ENCODE data around the gene CPVL.

CPVL gene

DNA sequence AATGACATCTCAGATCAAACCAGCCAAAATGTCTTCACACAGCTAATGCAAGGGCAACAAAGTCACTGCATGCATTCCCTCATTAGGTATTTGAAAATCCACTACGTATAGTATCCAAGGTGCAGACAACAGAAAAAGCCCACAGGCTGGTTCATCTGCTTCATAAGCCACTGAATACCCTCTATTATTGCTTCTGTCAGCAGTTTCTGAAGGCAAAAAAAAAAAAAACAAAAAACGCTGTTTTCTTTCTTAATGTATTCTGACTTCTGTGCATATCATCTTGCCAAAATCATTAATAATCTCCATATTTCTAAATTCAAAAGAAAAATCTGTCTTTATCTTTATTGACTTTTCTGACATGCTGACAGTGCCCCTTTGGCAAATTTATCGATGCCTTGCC lies 13.4 kb downstream of the CPVL start:
- no peak for TF ChIP-seq CTCF (conservative IDR thresholded peaks at IDR 0.05)
- no peak overlapping the region for H3K27ac ChIP-seq

GRCh38 chr7:29131678-29132077 lies 14.7 kb downstream of the CPVL start:
- H3K27ac ChIP-seq, result no peak overlapping the region
- TF ChIP-seq CTCF (conservative IDR thresholded peaks at IDR 0.05), result no peak

DNA sequence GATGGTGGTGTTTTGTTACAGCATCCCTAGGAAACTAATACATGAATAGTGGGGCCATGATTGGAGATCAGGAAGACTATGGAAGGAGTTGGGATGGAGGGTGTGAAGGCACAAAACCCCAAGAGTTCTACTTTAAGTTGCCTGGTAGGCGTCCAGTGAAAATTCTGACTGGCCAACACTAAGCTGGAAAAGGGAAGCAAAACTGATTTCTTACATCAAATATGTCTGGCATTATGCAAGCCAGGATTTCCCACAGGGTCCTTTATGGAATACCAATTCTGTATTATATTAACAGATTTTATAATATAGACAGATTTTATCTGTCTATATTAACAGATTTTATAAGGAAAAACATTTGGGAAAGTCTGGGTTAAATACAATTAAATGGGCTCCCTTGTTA lies 16.2 kb downstream of the CPVL start:
- H3K27ac ChIP-seq, result no peak overlapping the region
- no peak for TF ChIP-seq CTCF (conservative IDR thresholded peaks at IDR 0.05)

DNA sequence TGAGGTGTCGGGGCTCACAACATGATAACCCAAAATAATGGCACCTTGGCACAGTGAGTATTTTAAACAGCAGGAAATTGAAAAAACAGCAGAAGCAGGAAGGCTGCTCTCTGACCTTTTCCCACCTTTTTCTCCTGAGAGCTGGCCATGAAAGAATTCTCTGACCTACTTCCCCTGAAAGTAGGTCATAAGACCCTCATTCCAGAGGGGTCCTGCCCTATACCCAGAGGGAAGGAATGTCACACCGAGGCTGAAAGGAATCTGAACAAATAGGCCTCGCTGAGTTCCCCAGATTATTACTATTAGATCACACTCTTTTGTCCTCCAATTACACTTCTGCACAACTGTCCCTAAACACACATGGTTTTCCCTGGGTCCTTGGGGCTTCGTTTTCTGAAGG lies 18.8 kb downstream of the CPVL start:
- H3K27ac ChIP-seq, result no peak overlapping the region
- no peak for TF ChIP-seq CTCF (conservative IDR thresholded peaks at IDR 0.05)

DNA sequence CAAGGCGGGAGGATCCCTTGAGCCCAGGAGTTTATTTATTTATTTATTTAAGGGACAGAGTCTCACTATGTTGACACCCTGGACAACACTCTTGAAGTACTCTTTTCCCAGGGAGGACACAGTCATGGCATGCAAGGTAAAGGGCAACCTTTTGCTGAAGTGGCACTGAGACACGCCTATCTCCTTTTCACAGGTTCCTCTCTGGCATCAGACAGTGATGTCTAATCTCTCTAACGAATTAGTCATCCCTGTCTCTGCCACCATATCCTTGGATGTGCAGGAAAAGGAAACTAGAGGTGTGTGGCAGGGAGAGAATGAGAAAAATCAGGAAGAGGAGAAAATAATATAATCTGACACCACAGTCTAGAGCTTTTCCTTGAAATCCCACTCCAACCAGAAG lies 19.5 kb downstream of the CPVL start:
- no peak for TF ChIP-seq CTCF (conservative IDR thresholded peaks at IDR 0.05)
- H3K27ac ChIP-seq, result no peak overlapping the region

DNA sequence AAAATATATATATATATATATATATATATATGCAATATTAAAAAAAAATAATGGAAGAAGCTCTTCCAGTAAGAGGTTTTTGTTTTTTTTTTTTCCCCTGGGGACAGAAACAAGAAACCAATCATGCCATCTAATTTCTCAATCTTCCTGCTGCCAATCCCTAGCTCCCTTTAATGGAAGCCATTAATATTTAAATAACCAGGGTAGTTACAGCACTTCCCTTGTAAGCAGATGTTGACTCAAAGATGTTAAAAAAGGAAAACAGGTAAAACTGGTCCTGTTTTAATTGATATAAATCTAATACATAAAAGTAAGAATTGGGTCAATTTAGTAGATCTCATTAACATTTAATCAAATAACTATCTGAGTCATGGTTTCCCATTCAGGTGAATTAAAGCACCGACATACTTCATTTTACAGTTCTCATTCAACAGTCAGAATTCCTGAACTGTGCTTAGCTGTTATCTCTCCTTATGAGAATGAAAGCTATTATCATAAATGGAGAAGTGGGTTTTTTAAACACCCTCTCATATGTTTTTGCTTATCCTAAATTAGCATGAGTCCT lies 22.6 kb downstream of the CPVL start:
- H3K27ac ChIP-seq, result no peak overlapping the region
- no peak for TF ChIP-seq CTCF (conservative IDR thresholded peaks at IDR 0.05)

- no peak for TF ChIP-seq CTCF (conservative IDR thresholded peaks at IDR 0.05)
- H3K27ac ChIP-seq, result no peak overlapping the region
Measured at GRCh38 chr7:29122759-29123158, 23.6 kb downstream of the CPVL start.

Data from VCaP (cell line).